Measurements from ENCODE around the gene FHOD3. TPM values are rescaled to one million over a fixed set of nuclear protein-coding genes. Genes with fewer than 3 reads are reported as not detected.

The FHOD3 gene
- total and polyA plus RNA-seq, 2 of the 8 experiments (the other 6 are each of a cell fraction or from before 2014, with no cell fraction given) = 9.7 to 10.5 TPM

GRCh38 chr18:36660311-36660710, 362.8 kb downstream of the FHOD3 start:
- Histone ChIP-seq H3K23ac (ENCODE audit: insufficient read length) (no peak overlapping the region), H2AFZ (ENCODE audit: low read length) (no peak overlapping the region), H2BK12ac (ENCODE audit: low read depth, low read length) (no peak overlapping the region), H3K4me1 (replicated peaks in 1 of 4; ENCODE audit: control insufficient read depth in 3 of 4, insufficient read depth in 4 of 4, low read length in 3 of 4) (no peaks in the 10 kb centered on the region), H3K36me3 (ENCODE audit: control insufficient read depth in 2 of 4, insufficient read depth in 4 of 4, low read length in 3 of 4) (no peaks in the 10 kb centered on the region; a peak in 1 of 8 replicates), H3K56ac (replicated peaks; ENCODE audit: insufficient read length, low read depth, low read length) (no peak overlapping the region), H4K5ac (ENCODE audit: insufficient read length, low read depth, low read length) (no peak overlapping the region), H3K4me3 (ENCODE audit: extremely low read depth in 1 of 4, insufficient read depth in 2 of 4, low read depth in 3 of 4, low read length in 4 of 4) (no peak overlapping the region), H3K9ac (replicated peaks in 1 of 4; ENCODE audit: extremely low read depth in 1 of 4, low read depth in 3 of 4, low read length in 3 of 4) (no peak overlapping the region), H3K79me1 (ENCODE audit: low read depth, low read length) (no peaks in the 10 kb centered on the region), H3K4me2 (ENCODE audit: insufficient read depth in 1 of 2, low read depth in 2 of 2, low read length in 2 of 2) (no peak overlapping the region), H3K79me2 (ENCODE audit: control insufficient read depth in 1 of 2, insufficient read depth in 2 of 2, low read length in 2 of 2) (no peaks in the 10 kb centered on the region), H3K14ac (ENCODE audit: insufficient read length) (no peak overlapping the region), H3K23me2 (ENCODE audit: low read depth, low read length) (no peaks in the 10 kb centered on the region), H2BK5ac (ENCODE audit: low read depth, low read length) (no peak overlapping the region), H3K9me3 (ENCODE audit: insufficient read depth in 2 of 2, low read depth in 1 of 2, low read length in 1 of 2) (no peaks in the 10 kb centered on the region), H4K8ac (ENCODE audit: extremely low read depth, insufficient read depth, low read length) (peak overlapping the region; percentile 57), H3K27ac (ENCODE audit: low read depth, low read length) (no peak overlapping the region), H3K4ac (replicated peaks; ENCODE audit: insufficient read length, low read depth, low read length) (no peak overlapping the region), H2BK20ac (ENCODE audit: low read length) (no peak overlapping the region), H2BK120ac (replicated peaks; ENCODE audit: low read depth, low read length) (no peak overlapping the region), H2AK5ac (ENCODE audit: low read depth, low read length) (no peak overlapping the region), H4K20me1 (replicated peaks in 1 of 2; ENCODE audit: control insufficient read depth in 1 of 2, insufficient read depth in 2 of 2, low read length in 2 of 2) (no peaks in the 10 kb centered on the region), H4K91ac (replicated peaks; ENCODE audit: insufficient read length, low read length) (no peak overlapping the region), H3K18ac (ENCODE audit: extremely low read depth, low read length) (no peak overlapping the region), H2BK15ac (ENCODE audit: low read length) (no peak overlapping the region), H3K27me3 (replicated peaks in 1 of 4; ENCODE audit: control insufficient read depth in 3 of 4, extremely low read depth in 1 of 4, insufficient read depth in 3 of 4, low read length in 3 of 4) (no peaks in the 10 kb centered on the region)
- ChIA-PET POLR2A (ENCODE audit: partially characterized antibody) (no interaction called here), CTCF (ENCODE audit: partially characterized antibody) (interaction anchor here (0.9 kb wide), 1 partner anchor 9 kb away, joined by 3 read pairs; no protein-coding TSS in a partner anchor)
- FAIRE-seq (no peak), DNase-seq (ENCODE audit: low read depth in 1 of 2, low spot score in 2 of 2) (no peak)
- TF ChIP-seq SP4 (IDR thresholded peaks at IDR 0.05; ENCODE audit: low read length) (no peak), ZNF274 (IDR thresholded peaks at IDR 0.05; ENCODE audit: borderline replicate concordance, extremely low read depth, low read length) (no peak), GABPA (IDR thresholded peaks at IDR 0.05; ENCODE audit: borderline replicate concordance, insufficient read depth, low read length) (no peak), TCF12 (IDR thresholded peaks at IDR 0.05; ENCODE audit: low read depth, low read length) (no peak), SAP30 (IDR thresholded peaks at IDR 0.05; ENCODE audit: insufficient read depth, insufficient replicate concordance, low read length) (no peak), E2F6 (IDR thresholded peaks at IDR 0.05) (no peak), CBX5 (IDR thresholded peaks at IDR 0.05; ENCODE audit: low read depth, low read length) (no peak), KDM1A (IDR thresholded peaks at IDR 0.05; ENCODE audit: borderline replicate concordance, low read length) (no peak), SP2 (IDR thresholded peaks at IDR 0.05; ENCODE audit: low read length) (no peak), SIRT6 (IDR thresholded peaks at IDR 0.05; ENCODE audit: low read length) (no peak), PHF8 (conservative IDR thresholded peaks at IDR 0.05; ENCODE audit: low read depth, low read length) (no peak), CREB1 (IDR thresholded peaks at IDR 0.05) (no peak)
- WGBS, 2 experiments (ENCODE audit: extremely low coverage in 1 of 2, insufficient coverage in 1 of 2, insufficient read length in 1 of 2, insufficient replicate concordance in 2 of 2, low coverage in 1 of 2, low lambda C conversion rate in 2 of 2, missing lambda C conversion rate in 1 of 2) = 88% methylated on average over 7 of the region's 7 CpGs; no CpG with 5 or more reads in 1 of the 2 experiments
